ENCODE data around the gene CXCL14.

CXCL14 gene

GRCh38 chr5:135570453-135570764, 8.4 kb downstream of the CXCL14 start:
- DNase-seq (ENCODE audit: extremely low spot score, insufficient read length, low read depth) (no peak), FAIRE-seq (no peak)

- FAIRE-seq = no peak
- DNase-seq (ENCODE audit: extremely low spot score, insufficient read length, low read depth) = no peak
Observed at GRCh38 chr5:135569755-135570452, 8.9 kb downstream of the CXCL14 start.

GRCh38 chr5:135568923-135569360, 9.8 kb downstream of the CXCL14 start:
- no peak for DNase-seq (ENCODE audit: extremely low spot score, insufficient read length, low read depth)
- no peak for FAIRE-seq

GRCh38 chr5:135568246-135568645, 10.5 kb downstream of the CXCL14 start:
- no peak for DNase-seq (ENCODE audit: extremely low spot score, insufficient read length, low read depth)
- FAIRE-seq = no peak

GRCh38 chr5:135567661-135568060, 11.1 kb downstream of the CXCL14 start:
- no peak for FAIRE-seq
- DNase-seq (ENCODE audit: extremely low spot score, insufficient read length, low read depth) = no peak

GRCh38 chr5:135566422-135567400, 12.1 kb downstream of the CXCL14 start:
- FAIRE-seq (no peak), DNase-seq (ENCODE audit: extremely low spot score, insufficient read length, low read depth) (no peak)

- peak; percentile 86 for FAIRE-seq
- peak; percentile 28 for DNase-seq (ENCODE audit: extremely low spot score, insufficient read length, low read depth)
Observed at GRCh38 chr5:135565725-135566421, 12.9 kb downstream of the CXCL14 start.

- FAIRE-seq = no peak
- DNase-seq (ENCODE audit: extremely low spot score, insufficient read length, low read depth) = no peak
Observed at GRCh38 chr5:135565266-135565665, 13.5 kb downstream of the CXCL14 start.

GRCh38 chr5:135564331-135564730, 14.5 kb downstream of the CXCL14 start:
- DNase-seq (ENCODE audit: extremely low spot score, insufficient read length, low read depth) (no peak), FAIRE-seq (no peak)

- FAIRE-seq (no peak), DNase-seq (ENCODE audit: extremely low spot score, insufficient read length, low read depth) (no peak)
Observed at GRCh38 chr5:135561266-135561665, 17.5 kb downstream of the CXCL14 start.

GRCh38 chr5:135560858-135561257, 17.9 kb downstream of the CXCL14 start:
- DNase-seq (ENCODE audit: extremely low spot score, insufficient read length, low read depth) = peak; percentile 56
- FAIRE-seq = peak; percentile 95

GRCh38 chr5:135559354-135559753, 19.4 kb downstream of the CXCL14 start:
- FAIRE-seq (no peak), DNase-seq (ENCODE audit: extremely low spot score, insufficient read length, low read depth) (no peak)

- FAIRE-seq (no peak), DNase-seq (ENCODE audit: extremely low spot score, insufficient read length, low read depth) (no peak)
Observed at GRCh38 chr5:135557076-135557838, 21.5 kb downstream of the CXCL14 start.

- no peak for DNase-seq (ENCODE audit: extremely low spot score, insufficient read length, low read depth)
- FAIRE-seq = no peak
Observed at GRCh38 chr5:135556620-135557019, 22.2 kb downstream of the CXCL14 start.

- DNase-seq (ENCODE audit: extremely low spot score, insufficient read length, low read depth) = no peak
- FAIRE-seq = no peak
Observed at GRCh38 chr5:135555530-135555929, 23.3 kb downstream of the CXCL14 start.

- no peak for FAIRE-seq
- DNase-seq (ENCODE audit: extremely low spot score, insufficient read length, low read depth) = no peak
Observed at GRCh38 chr5:135553688-135554462, 24.9 kb downstream of the CXCL14 start.

- DNase-seq (ENCODE audit: extremely low spot score, insufficient read length, low read depth) = peak; percentile 32
- peak; percentile 63 for FAIRE-seq
Observed at GRCh38 chr5:135551593-135552447, 27.0 kb downstream of the CXCL14 start.

- FAIRE-seq = no peak
- no peak for DNase-seq (ENCODE audit: extremely low spot score, insufficient read length, low read depth)
Observed at GRCh38 chr5:135549413-135549812, 29.4 kb downstream of the CXCL14 start.
